ENCODE results near the gene ADM2. TPM values are rescaled to one million over a fixed set of nuclear protein-coding genes. Genes with fewer than 3 reads are reported as not detected.

The ADM2 gene
- polyA plus RNA-seq, 1 donor = 11.2 TPM

- Histone ChIP-seq H3K36me3 (ENCODE audit: control insufficient read depth, insufficient read depth, low read length) (no peaks in the 10 kb centered on the region), H3K4me3 (ENCODE audit: low read length) (no peak within 1 kb of the TSS), H3K9me3 (ENCODE audit: control insufficient read depth, low read depth, low read length) (peaks cover 5% of the 10 kb centered on the region), H3K27me3 (ENCODE audit: control insufficient read depth, insufficient read depth, low read length) (peaks cover 11% of the 10 kb centered on the region), H3K4me1 (ENCODE audit: control insufficient read depth, insufficient read depth, low read length) (peaks cover 24% of the 10 kb centered on the region), H3K27ac (ENCODE audit: low read length) (peak within 1 kb of the TSS; percentile 94)
- no CpG with 5 or more reads among the region's 23 CpGs for WGBS (ENCODE audit: insufficient coverage, low lambda C conversion rate)
- no peak for DNase-seq
These were observed 5.4 kb downstream of the ADM2 start, which contains the start of gene MIOX for GRCh38 chr22:50486561-50487289. Gene MIOX (plus strand): TSS chr22:50486859. CDS start chr22:50486898, 39 bp downstream.

GRCh38 chr22:50487290-50488005 is 6.1 kb downstream of the ADM2 start:
- H3K4me1 ChIP-seq (ENCODE audit: control insufficient read depth, insufficient read depth, low read length) = peaks cover 20% of the 10 kb centered on the region
- H3K27ac ChIP-seq (ENCODE audit: low read length) = no peak overlapping the region
- WGBS (ENCODE audit: insufficient coverage, low lambda C conversion rate) = no CpG with 5 or more reads among the region's 23 CpGs
- no peaks in the 10 kb centered on the region for H3K9me3 ChIP-seq (ENCODE audit: control insufficient read depth, low read depth, low read length)
- H3K4me3 ChIP-seq (ENCODE audit: low read length) = no peak overlapping the region
- no peaks in the 10 kb centered on the region for H3K36me3 ChIP-seq (ENCODE audit: control insufficient read depth, insufficient read depth, low read length)
- no peak for DNase-seq
- peaks cover 4% of the 10 kb centered on the region for H3K27me3 ChIP-seq (ENCODE audit: control insufficient read depth, insufficient read depth, low read length)

DNA sequence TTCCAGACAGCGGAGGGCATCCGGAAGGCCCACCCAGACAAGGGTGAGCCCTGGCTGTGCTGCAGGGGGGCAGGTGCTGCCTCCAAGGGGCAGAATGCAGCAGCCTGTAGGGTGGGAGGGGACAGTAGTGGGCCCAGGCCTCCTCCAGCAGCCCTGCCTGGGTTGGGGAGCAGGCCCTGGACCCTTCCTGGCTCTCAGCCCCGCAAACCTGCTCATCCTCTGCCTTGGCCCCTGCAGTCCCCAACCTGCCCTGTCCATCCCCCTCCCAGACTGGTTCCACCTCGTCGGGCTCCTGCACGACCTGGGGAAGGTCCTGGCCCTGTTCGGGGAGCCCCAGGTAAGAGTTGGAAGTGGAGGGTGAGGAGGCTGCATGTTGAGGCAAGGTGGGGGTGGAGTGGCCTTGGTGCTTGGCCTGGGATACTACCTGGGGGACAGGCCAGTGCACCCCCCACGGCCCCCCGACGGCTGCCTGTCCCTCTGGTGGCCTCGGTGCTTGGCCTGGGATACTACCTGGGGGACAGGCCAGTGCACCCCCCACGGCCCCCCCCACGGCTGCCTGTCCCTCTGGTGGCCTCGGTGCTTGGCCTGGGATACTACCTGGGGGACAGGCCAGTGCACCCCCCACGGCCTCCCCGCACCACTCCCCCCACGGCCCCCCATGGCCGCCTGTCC is 6.8 kb downstream of the ADM2 start:
- peaks cover 2% of the 10 kb centered on the region for H3K27me3 ChIP-seq (ENCODE audit: control insufficient read depth, insufficient read depth, low read length)
- no peak for DNase-seq
- H3K9me3 ChIP-seq (ENCODE audit: control insufficient read depth, low read depth, low read length) = no peaks in the 10 kb centered on the region
- peaks cover 20% of the 10 kb centered on the region for H3K4me1 ChIP-seq (ENCODE audit: control insufficient read depth, insufficient read depth, low read length)
- no peaks in the 10 kb centered on the region for H3K36me3 ChIP-seq (ENCODE audit: control insufficient read depth, insufficient read depth, low read length)
- no peak overlapping the region for H3K27ac ChIP-seq (ENCODE audit: low read length)
- no CpG with 5 or more reads among the region's 18 CpGs for WGBS (ENCODE audit: insufficient coverage, low lambda C conversion rate)
- no peak overlapping the region for H3K4me3 ChIP-seq (ENCODE audit: low read length)

GRCh38 chr22:50488886-50489285 is 7.5 kb downstream of the ADM2 start:
- Histone ChIP-seq H3K27me3 (ENCODE audit: control insufficient read depth, insufficient read depth, low read length) (peaks cover 2% of the 10 kb centered on the region), H3K36me3 (ENCODE audit: control insufficient read depth, insufficient read depth, low read length) (no peaks in the 10 kb centered on the region), H3K4me3 (ENCODE audit: low read length) (no peak overlapping the region), H3K4me1 (ENCODE audit: control insufficient read depth, insufficient read depth, low read length) (peaks cover 14% of the 10 kb centered on the region), H3K27ac (ENCODE audit: low read length) (no peak overlapping the region), H3K9me3 (ENCODE audit: control insufficient read depth, low read depth, low read length) (no peaks in the 10 kb centered on the region)
- WGBS (ENCODE audit: insufficient coverage, low lambda C conversion rate) = no CpG with 5 or more reads among the region's 19 CpGs
- DNase-seq = no peak

GRCh38 chr22:50489363-50490243 is 8.3 kb downstream of the ADM2 start:
- WGBS (ENCODE audit: insufficient coverage, low lambda C conversion rate) = no CpG with 5 or more reads among the region's 31 CpGs
- DNase-seq = no peak
- Histone ChIP-seq H3K4me1 (ENCODE audit: control insufficient read depth, insufficient read depth, low read length) (peaks cover 9% of the 10 kb centered on the region), H3K27ac (ENCODE audit: low read length) (no peak overlapping the region), H3K4me3 (ENCODE audit: low read length) (no peak overlapping the region), H3K36me3 (ENCODE audit: control insufficient read depth, insufficient read depth, low read length) (no peaks in the 10 kb centered on the region), H3K9me3 (ENCODE audit: control insufficient read depth, low read depth, low read length) (no peaks in the 10 kb centered on the region), H3K27me3 (ENCODE audit: control insufficient read depth, insufficient read depth, low read length) (peaks cover 2% of the 10 kb centered on the region)

DNA sequence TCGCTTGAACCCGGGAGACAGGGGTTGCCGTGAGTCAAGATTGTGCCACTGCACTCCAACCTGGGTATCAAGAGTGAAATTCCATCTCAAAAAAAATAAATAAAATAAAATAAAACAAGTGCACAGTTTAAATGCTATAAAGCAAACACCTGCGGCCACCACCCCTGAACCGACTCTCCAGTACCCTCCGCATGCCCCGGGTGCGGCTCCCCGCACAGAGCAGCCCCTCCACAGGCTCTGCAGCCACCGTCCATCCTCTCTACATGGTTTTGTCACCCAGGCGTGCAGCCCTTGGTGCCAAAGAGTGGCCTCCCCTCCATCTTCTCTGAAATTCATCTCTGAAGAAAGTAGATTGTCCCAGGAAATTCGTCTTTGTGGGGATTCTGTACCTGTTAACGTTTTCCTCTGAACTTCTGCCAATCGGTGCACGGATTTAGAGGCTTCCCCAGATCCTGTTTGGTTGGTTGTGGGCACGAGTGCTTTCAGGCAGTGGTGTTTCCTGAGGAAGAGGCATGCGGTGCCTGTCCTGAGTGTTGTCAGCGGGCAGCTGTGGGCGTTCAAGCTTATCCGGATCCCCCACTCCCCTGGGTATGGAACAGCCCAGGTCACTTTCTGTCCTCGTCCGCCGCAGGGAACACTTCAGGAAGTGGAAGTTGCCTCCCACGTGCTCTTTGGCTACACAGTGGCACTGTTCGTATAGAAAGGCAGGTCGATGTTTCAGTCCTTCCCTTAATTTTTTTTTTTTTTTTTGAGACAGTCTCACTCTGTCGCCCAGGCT is 9.4 kb downstream of the ADM2 start:
- Histone ChIP-seq H3K4me1 (ENCODE audit: control insufficient read depth, insufficient read depth, low read length) (no peaks in the 10 kb centered on the region), H3K9me3 (ENCODE audit: control insufficient read depth, low read depth, low read length) (no peaks in the 10 kb centered on the region), H3K4me3 (ENCODE audit: low read length) (no peak overlapping the region), H3K36me3 (ENCODE audit: control insufficient read depth, insufficient read depth, low read length) (no peaks in the 10 kb centered on the region), H3K27me3 (ENCODE audit: control insufficient read depth, insufficient read depth, low read length) (peaks cover 2% of the 10 kb centered on the region), H3K27ac (ENCODE audit: low read length) (no peak overlapping the region)
- no peak for DNase-seq
- 100% methylated on average over 5 of the region's 27 CpGs for WGBS (ENCODE audit: insufficient coverage, low lambda C conversion rate)

- Histone ChIP-seq H3K4me3 (ENCODE audit: low read length) (no peak overlapping the region), H3K27me3 (ENCODE audit: control insufficient read depth, insufficient read depth, low read length) (no peaks in the 10 kb centered on the region), H3K36me3 (ENCODE audit: control insufficient read depth, insufficient read depth, low read length) (peaks cover 1% of the 10 kb centered on the region), H3K4me1 (ENCODE audit: control insufficient read depth, insufficient read depth, low read length) (no peaks in the 10 kb centered on the region), H3K27ac (ENCODE audit: low read length) (no peak overlapping the region), H3K9me3 (ENCODE audit: control insufficient read depth, low read depth, low read length) (no peaks in the 10 kb centered on the region)
- DNase-seq = no peak
- WGBS (ENCODE audit: insufficient coverage, low lambda C conversion rate) = 64% methylated on average over 1 of the region's 6 CpGs
These were observed 15.8 kb downstream of the ADM2 start for GRCh38 chr22:50497093-50497492.

DNA sequence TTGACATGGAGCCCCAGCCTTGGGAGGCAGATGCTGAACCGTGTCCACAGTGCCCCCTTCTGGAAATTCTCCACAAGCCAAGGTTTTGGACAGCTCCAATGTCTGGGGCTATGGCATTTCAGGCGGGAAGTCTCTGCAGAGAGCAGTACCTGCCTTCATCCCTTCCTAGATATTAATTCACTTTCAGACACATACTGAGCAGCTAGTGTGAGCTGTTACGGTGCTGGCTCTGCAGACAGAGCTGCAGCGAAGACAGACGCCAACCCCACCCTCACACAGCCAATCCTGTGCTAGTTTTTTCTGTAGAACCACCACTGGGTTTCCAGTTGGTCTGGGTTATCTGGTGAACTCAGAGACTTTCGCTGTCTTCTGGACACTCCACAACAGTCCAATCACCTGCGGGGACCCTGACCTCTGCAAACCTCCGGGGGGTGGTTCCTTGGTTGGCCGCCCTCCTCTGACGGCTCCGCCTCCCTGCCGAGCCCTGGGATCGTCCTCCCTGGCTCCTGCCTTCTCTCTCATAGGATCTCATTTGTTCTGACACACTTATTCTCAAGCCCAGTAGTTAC is 17.1 kb downstream of the ADM2 start:
- DNase-seq = peak in 1 of 2 donors; percentile 69
- no peaks in the 10 kb centered on the region for H3K4me1 ChIP-seq (ENCODE audit: control insufficient read depth, insufficient read depth, low read length)
- peak overlapping the region; percentile 2 for H3K27ac ChIP-seq (ENCODE audit: low read length)
- H3K27me3 ChIP-seq (ENCODE audit: control insufficient read depth, insufficient read depth, low read length) = no peaks in the 10 kb centered on the region
- no CpG with 5 or more reads among the region's 13 CpGs for WGBS (ENCODE audit: insufficient coverage, low lambda C conversion rate)
- no peak overlapping the region for H3K4me3 ChIP-seq (ENCODE audit: low read length)
- peaks cover 13% of the 10 kb centered on the region for H3K36me3 ChIP-seq (ENCODE audit: control insufficient read depth, insufficient read depth, low read length)
- no peaks in the 10 kb centered on the region for H3K9me3 ChIP-seq (ENCODE audit: control insufficient read depth, low read depth, low read length)

DNA sequence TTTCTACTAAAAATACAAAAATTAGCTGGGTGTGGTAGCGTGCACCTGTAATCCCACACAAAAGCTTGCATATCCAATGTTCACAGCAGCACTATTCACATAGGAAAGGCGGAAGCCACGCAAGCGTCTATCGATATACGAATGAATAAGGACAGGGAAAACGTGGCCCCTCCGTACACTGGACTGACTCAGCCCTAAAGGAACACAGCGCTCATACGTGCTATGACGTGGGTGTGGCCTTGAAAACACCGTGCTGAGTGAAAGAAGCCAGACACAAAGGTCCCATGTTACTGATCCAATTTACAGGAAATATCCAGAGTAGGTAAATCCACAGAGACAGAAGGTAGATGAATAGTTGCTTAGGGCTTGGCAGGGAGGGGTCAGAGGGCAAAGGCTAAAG is 19.1 kb downstream of the ADM2 start:
- Histone ChIP-seq H3K27ac (ENCODE audit: low read length) (no peak overlapping the region), H3K4me3 (ENCODE audit: low read length) (no peak overlapping the region), H3K36me3 (ENCODE audit: control insufficient read depth, insufficient read depth, low read length) (peaks cover 26% of the 10 kb centered on the region), H3K9me3 (ENCODE audit: control insufficient read depth, low read depth, low read length) (no peaks in the 10 kb centered on the region), H3K4me1 (ENCODE audit: control insufficient read depth, insufficient read depth, low read length) (no peaks in the 10 kb centered on the region), H3K27me3 (ENCODE audit: control insufficient read depth, insufficient read depth, low read length) (no peaks in the 10 kb centered on the region)
- DNase-seq = no peak
- no CpG with 5 or more reads among the region's 12 CpGs for WGBS (ENCODE audit: insufficient coverage, low lambda C conversion rate)

Measured in large intestine (tissue), 3 donors.